Stimulated activated CD4-positive, alpha-beta T cell treated with anti-CD3 and anti-CD28 coated beads, TNF-alpha, amount 100 ng/mL, for 1 hour (primary cell): Measurements from ENCODE around the gene SEL1L.
"Not testable (repeated sequence)": the region's sequence is repeated elsewhere in the genome, so short reads cannot be mapped to it uniquely, and the experiment has no call there.

ENCODE experiments used
- DNase-seq, 3 donors: peaks; one replicate each; pipeline ENCODE4 v3.0.0-alpha.2; 2020; ENCODE audit warnings: low read depth in 3 of 3, low spot score in 1 of 3

Gene SEL1L

GRCh38 chr14:81474685-81475324 is 58.8 kb downstream of the SEL1L start:
- no peak for DNase-seq

GRCh38 chr14:81474148-81474492 is 59.5 kb downstream of the SEL1L start:
- no peak for DNase-seq

GRCh38 chr14:81473456-81474147 is 60.1 kb downstream of the SEL1L start:
- DNase-seq, result no peak

DNA sequence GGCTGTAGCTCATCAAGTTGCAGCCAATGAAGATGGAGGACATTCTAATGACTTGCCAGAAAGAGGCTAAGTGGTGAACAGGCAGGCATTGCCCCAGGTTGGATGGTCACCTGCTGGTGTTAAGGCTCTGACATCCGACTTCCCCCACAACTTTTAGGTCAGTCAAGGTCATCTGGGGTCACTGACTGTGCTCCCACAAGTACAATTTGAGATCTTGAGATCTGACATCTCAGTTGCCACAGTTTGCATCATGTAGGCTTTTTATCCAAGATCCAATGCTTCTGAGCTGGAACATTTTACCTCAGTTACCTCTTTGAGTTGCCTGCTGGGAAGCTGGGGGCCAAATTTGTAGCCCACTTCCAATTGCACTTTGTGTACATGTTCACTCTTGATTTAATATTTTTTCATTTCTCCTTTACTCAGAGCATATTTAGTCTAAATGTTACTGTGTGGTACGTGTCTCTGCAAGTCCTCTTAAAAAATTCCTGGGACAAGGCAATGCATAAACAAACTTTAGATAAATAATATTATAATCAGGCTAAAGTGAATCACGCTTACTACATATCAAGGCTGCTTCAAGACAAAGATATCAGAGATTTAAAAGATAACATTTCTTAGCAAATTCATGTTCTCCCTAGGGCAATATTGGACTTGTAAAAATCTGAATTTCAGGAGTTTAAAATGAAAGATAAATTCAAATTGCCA is 61.4 kb downstream of the SEL1L start:
- no peak for DNase-seq

DNA sequence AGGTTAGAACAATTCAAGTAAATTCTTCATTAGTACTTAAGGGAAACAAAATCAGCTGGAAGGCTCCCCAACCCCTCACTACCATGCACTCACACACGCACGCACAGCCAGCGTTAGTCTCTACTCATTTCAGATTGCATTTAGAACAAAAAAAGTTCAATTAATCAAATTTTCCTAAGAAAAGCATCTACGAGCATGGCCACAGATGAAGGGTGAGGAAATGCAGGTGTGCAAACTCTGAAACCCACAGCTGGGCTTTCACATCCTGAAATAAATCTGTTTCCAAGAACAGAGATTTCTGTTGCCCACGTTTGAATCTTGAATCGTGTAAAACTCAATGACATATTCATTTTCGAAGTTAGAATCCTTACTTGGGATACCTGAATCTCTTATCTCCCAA is 62.6 kb downstream of the SEL1L start:
- DNase-seq, result no peak

DNA sequence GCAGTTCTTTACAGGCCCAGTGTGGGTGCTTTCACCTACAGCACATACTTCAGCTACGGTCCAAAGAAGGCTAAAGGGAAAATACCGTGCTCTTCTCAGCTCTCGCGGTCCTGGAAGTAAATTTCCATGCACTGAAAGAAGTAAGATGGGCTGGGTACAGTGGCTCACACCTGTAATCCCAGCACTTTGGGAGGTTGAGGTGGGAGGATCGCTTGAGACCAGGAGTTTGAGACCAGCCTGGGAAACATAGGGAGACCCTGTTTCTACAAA is 63.2 kb downstream of the SEL1L start:
- not testable (repeated sequence) for DNase-seq

- no peak for DNase-seq
These were observed 66.8 kb downstream of the SEL1L start for GRCh38 chr14:81466854-81467253.

GRCh38 chr14:81465507-81466228 is 68.0 kb downstream of the SEL1L start:
- DNase-seq, result no peak

- not testable (repeated sequence) for DNase-seq
These were observed 68.7 kb downstream of the SEL1L start for GRCh38 chr14:81465003-81465392.

DNA sequence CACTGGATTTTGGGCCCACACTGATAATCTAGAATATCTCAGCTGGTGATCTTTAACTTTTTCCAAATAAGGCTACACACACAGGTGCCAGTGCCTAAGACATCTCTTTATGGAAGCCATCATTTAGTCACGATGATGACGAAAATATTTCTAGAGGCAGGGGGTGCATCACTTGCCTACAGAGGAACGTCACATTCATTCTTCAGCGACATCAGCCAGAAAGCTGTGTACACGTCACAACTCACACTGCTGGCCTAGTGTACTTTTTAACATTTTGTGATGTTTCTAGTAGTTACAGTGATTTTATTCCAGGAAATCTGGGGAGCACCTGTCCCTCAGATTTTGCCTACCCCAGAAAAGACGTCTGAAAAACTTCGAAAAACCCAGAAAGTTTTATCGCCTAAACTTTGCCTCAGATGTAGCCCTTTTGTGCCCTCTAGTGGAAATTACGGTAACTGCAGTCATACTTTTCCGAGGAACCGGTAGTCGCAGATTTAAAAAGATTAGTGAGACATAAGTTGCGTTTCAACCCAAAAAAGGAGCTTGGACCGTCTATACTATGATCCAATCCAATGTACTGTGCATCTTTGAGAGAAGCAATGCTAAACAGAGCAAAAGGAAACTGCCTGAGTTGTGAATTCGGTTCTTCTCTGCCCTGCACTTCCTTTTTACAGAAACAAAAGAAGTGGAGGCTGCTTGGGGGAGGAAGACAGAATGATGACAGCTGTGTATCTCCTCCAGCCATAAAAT is 69.2 kb downstream of the SEL1L start:
- DNase-seq, result peak in 1 of 3 donors; percentile 8

GRCh38 chr14:81462356-81462755 is 71.3 kb downstream of the SEL1L start:
- DNase-seq, result not testable (repeated sequence)

GRCh38 chr14:81459912-81460311 is 73.7 kb downstream of the SEL1L start:
- DNase-seq, result no peak

GRCh38 chr14:81458352-81458751 is 75.3 kb downstream of the SEL1L start:
- DNase-seq, result no peak

- DNase-seq, result no peak
These were observed 78.3 kb downstream of the SEL1L start for GRCh38 chr14:81455390-81455789.

DNA sequence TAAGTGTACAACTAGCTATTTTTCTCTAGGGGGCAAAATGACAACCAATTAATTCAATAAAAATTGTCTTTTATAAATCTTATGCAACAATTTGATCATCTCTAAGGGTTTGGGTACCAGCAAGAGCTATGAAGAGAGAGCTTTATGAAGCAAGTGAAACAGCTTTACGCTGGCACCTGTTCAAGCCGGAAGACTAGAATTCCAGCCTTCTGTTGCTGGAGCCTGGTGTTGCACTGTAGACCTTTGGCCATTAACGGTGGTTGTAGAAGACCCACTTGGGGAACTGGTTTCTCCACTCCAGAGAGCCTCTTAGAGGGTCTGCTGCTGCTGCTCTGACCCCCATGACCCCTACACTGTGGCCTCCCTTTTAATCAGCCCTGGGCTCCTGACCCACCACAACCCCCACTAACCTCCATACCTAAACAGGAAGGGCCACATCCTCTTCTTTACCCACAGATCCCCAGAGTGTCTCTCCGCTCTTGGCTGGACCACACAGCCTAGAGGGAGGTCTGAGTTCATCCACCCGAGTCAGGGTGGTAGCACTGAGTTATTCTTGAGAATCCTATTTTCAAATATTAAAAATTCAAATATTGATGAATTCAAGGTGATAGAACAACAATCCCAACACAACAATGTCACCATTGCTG is 79.0 kb downstream of the SEL1L start:
- DNase-seq, result no peak

- DNase-seq, result peak in 2 of 3 donors; percentile 15 to 27
These were observed 80.4 kb downstream of the SEL1L start for GRCh38 chr14:81453166-81453766.

DNA sequence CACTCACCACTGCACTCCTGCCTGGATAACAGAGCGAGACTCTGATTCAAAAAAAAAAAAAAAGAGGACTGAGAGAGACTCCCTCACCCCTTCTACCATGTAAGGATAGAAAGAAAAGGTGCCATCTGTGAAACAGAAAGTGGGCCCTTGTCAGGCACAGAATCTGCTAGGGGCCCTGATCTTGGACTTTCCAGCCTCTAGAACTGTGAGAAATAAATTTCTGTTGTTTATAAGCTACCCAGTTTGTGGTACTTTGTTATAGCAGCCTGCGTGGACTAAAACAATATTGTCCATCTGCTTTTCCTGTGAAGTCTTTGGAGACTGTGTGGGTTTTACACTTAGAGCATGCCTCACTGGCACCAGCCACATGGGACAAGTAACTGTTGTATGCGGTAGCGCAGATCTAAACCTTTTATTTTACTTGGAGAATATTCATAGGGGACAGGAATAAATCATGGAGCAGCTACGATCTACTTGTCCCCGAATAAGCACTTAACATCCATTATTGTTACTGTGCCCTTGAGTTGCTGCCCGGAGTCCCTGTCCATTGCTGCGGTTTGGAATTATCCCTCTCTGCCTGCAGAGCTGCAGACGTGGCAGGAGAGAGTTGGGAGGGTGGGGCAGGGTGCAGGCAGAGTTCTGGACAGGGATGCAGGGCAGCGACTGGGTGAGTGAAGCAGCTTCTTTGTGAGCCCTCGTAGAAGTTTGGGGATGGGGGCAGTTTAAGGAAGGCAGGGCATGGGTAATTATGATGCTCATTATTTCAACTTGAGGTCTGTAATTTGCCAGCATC is 81.1 kb downstream of the SEL1L start:
- DNase-seq, result no peak

DNA sequence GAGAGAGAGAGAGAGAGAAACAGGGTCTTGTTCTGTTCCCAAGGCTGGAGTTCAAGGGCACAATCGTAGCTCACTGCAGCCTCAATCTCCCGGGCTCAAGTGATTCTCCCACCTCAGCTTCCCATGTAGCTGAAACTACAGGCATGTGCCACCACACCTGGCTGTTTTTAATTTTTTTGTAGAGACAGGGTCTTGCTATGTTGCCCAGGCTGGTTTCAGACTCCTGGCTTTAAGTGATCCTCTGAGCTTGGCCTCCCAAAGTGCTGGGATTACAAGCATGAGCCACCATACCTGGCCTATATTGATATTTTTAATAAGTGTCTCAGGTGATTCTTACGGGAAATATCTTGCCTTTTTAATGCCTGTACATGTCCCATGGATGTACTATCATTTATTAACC is 82.7 kb downstream of the SEL1L start:
- DNase-seq, result no peak

DNA sequence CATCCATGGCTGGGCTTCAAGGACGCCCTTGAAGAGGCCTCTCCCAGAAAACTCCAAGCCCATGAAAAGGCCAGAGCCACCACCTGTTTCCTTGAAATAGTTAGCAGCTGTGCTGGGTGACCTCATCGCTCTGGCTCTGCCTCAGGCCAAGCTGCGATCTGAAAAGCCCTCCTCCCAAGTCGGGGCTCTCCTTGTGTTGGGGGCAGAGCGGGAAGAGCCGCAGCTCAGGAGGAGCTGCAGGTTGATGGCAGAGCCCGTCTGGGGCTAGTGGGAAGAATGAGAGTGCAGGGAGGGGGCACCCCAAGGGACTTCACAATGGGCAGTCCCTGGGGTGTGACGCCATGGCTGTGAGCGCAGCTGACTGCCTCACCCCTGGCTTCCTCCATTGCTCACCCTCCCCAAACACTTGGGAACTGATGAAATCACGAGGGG is 83.5 kb downstream of the SEL1L start:
- DNase-seq, result no peak

- no peak for DNase-seq
These were observed 84.1 kb downstream of the SEL1L start for GRCh38 chr14:81449576-81449975.
